GM11168 (cell line): ENCODE results near the gene FSTL4.

Experiments used
- in situ Hi-C: fragments of 300-500 bp; cut with MboI; formaldehyde crosslinking; loops from one replicate; pipeline ENCODE4 v1.12.0; 2022; ENCODE audit warnings: low sequenced_read_pairs; ENCODE audit not compliant: unreplicated experiment

FSTL4 gene

GRCh38 chr5:133289686-133290367, 322.5 kb downstream of the FSTL4 start:
- in situ Hi-C loops: loop anchor here (5.0 kb wide), 1 partner anchor 173 kb away; no protein-coding TSS in a partner anchor

- in situ Hi-C loops: loop anchor here (5.0 kb wide), 1 partner anchor 170 kb away; no protein-coding TSS in a partner anchor
Observed at GRCh38 chr5:133287500-133287899, 324.8 kb downstream of the FSTL4 start.

- in situ Hi-C loops: loop anchor here (5.0 kb wide), 1 partner anchor 169 kb away; no protein-coding TSS in a partner anchor
Observed at GRCh38 chr5:133286483-133286882, 325.9 kb downstream of the FSTL4 start.

GRCh38 chr5:133285583-133286021, 326.7 kb downstream of the FSTL4 start:
- in situ Hi-C loops: loop anchor here (5.0 kb wide), 1 partner anchor 168 kb away; no protein-coding TSS in a partner anchor

- in situ Hi-C loops: no loop called here
Observed at GRCh38 chr5:133284306-133284705, 328.0 kb downstream of the FSTL4 start.

- in situ Hi-C loops: no loop called here
Observed at GRCh38 chr5:133278317-133278716, 334.0 kb downstream of the FSTL4 start.

GRCh38 chr5:133277744-133278143, 334.6 kb downstream of the FSTL4 start:
- in situ Hi-C loops: no loop called here

- in situ Hi-C loops: no loop called here
Observed at GRCh38 chr5:133276171-133276570, 336.2 kb downstream of the FSTL4 start.

GRCh38 chr5:133275631-133276030, 336.7 kb downstream of the FSTL4 start:
- in situ Hi-C loops: no loop called here

- in situ Hi-C loops: no loop called here
Observed at GRCh38 chr5:133274597-133274935, 337.8 kb downstream of the FSTL4 start.

- in situ Hi-C loops: no loop called here
Observed at GRCh38 chr5:133273661-133274596, 338.4 kb downstream of the FSTL4 start.

GRCh38 chr5:133272345-133272744, 340.0 kb downstream of the FSTL4 start:
- in situ Hi-C loops: no loop called here

- in situ Hi-C loops: no loop called here
Observed at GRCh38 chr5:133271606-133272005, 340.7 kb downstream of the FSTL4 start.

- in situ Hi-C loops: no loop called here
Observed at GRCh38 chr5:133269691-133270090, 342.6 kb downstream of the FSTL4 start.

GRCh38 chr5:133267601-133268000, 344.7 kb downstream of the FSTL4 start:
- in situ Hi-C loops: no loop called here

GRCh38 chr5:133266966-133267365, 345.4 kb downstream of the FSTL4 start:
- in situ Hi-C loops: no loop called here

- in situ Hi-C loops: no loop called here
Observed at GRCh38 chr5:133266527-133266878, 345.8 kb downstream of the FSTL4 start.

- in situ Hi-C loops: no loop called here
Observed at GRCh38 chr5:133265720-133266526, 346.4 kb downstream of the FSTL4 start.

- in situ Hi-C loops: no loop called here
Observed at GRCh38 chr5:133265257-133265656, 347.1 kb downstream of the FSTL4 start.

- in situ Hi-C loops: no loop called here
Observed at GRCh38 chr5:133262690-133263089, 349.7 kb downstream of the FSTL4 start.
